Daoy (cell line): ENCODE measurements around the gene BIRC6. TPM values are rescaled to one million over a fixed set of nuclear protein-coding genes. Genes with fewer than 3 reads are reported as not detected.

Experiments
- DNase-seq: peaks from one replicate; pipeline ENCODE4 v3.0.0-alpha.2; 2015; ENCODE audit warnings: low read depth
- total RNA-seq: library from RNA; depleted of rRNA; stranded (reverse); fragments of >200 nt; shearing (Covaris generic); gene quantifications from 2 replicates; pipeline ENCODE4 v1.2.3, GENCODE V29; 2014

Gene BIRC6
- total RNA-seq, 1 experiment from 2014 or later: 63.6 TPM

- DNase-seq: no peak
These were observed 15.8 kb downstream of the BIRC6 start for GRCh38 chr2:32372519-32373182.

- DNase-seq: no peak
These were observed 18.5 kb downstream of the BIRC6 start for GRCh38 chr2:32375228-32375892.

- DNase-seq: no peak
These were observed 19.9 kb downstream of the BIRC6 start for GRCh38 chr2:32376756-32377155.

GRCh38 chr2:32377928-32378327 is 21.1 kb downstream of the BIRC6 start:
- DNase-seq: no peak

GRCh38 chr2:32379352-32379751 is 22.5 kb downstream of the BIRC6 start:
- no peak for DNase-seq

GRCh38 chr2:32383858-32384257 is 27.0 kb downstream of the BIRC6 start:
- DNase-seq: no peak

- no peak for DNase-seq
These were observed 27.7 kb downstream of the BIRC6 start for GRCh38 chr2:32384529-32384928.

- DNase-seq: no peak
These were observed 29.9 kb downstream of the BIRC6 start for GRCh38 chr2:32386739-32387138.

- DNase-seq: no peak
These were observed 42.4 kb downstream of the BIRC6 start for GRCh38 chr2:32399221-32399620.

- DNase-seq: no peak
These were observed 45.3 kb downstream of the BIRC6 start for GRCh38 chr2:32402091-32402490.

GRCh38 chr2:32403782-32404181 is 47.0 kb downstream of the BIRC6 start:
- no peak for DNase-seq

- DNase-seq: no peak
These were observed 47.9 kb downstream of the BIRC6 start for GRCh38 chr2:32404691-32405090.

GRCh38 chr2:32416519-32416918 is 59.7 kb downstream of the BIRC6 start:
- no peak for DNase-seq

GRCh38 chr2:32417659-32418058 is 60.8 kb downstream of the BIRC6 start:
- DNase-seq: no peak

GRCh38 chr2:32418778-32419177 is 62.0 kb downstream of the BIRC6 start:
- peak; percentile 16 for DNase-seq

GRCh38 chr2:32422133-32422532 is 65.3 kb downstream of the BIRC6 start:
- no peak for DNase-seq

- no peak for DNase-seq
These were observed 66.7 kb downstream of the BIRC6 start for GRCh38 chr2:32423536-32423935.

- no peak for DNase-seq
These were observed 67.9 kb downstream of the BIRC6 start for GRCh38 chr2:32424739-32425138.

- DNase-seq: no peak
These were observed 68.9 kb downstream of the BIRC6 start for GRCh38 chr2:32425719-32426141.

- no peak for DNase-seq
These were observed 71.1 kb downstream of the BIRC6 start for GRCh38 chr2:32427672-32428610.

GRCh38 chr2:32430804-32431203 is 74.0 kb downstream of the BIRC6 start:
- no peak for DNase-seq

GRCh38 chr2:32436150-32436549 is 79.3 kb downstream of the BIRC6 start:
- no peak for DNase-seq
